ENCODE data around the gene ZNF91.
"Not testable (repeated sequence)": the region's sequence is repeated elsewhere in the genome, so short reads cannot be mapped to it uniquely, and the experiment has no call there.

Gene ZNF91

GRCh38 chr19:23314505-23315251 is 80.6 kb downstream of the ZNF91 start:
- no peak for DNase-seq

- no peak for DNase-seq
These were observed 82.1 kb downstream of the ZNF91 start for GRCh38 chr19:23313196-23313595.

- no peak for DNase-seq
These were observed 82.8 kb downstream of the ZNF91 start for GRCh38 chr19:23312515-23312914.

- DNase-seq: no peak
These were observed 83.7 kb downstream of the ZNF91 start for GRCh38 chr19:23311551-23311950.

GRCh38 chr19:23310729-23311211 is 84.5 kb downstream of the ZNF91 start:
- no peak for DNase-seq

GRCh38 chr19:23309926-23310325 is 85.3 kb downstream of the ZNF91 start:
- no peak for DNase-seq

GRCh38 chr19:23305555-23305954 is 89.7 kb downstream of the ZNF91 start:
- no peak for DNase-seq

GRCh38 chr19:23304238-23304637 is 91.0 kb downstream of the ZNF91 start:
- DNase-seq: no peak

- DNase-seq: no peak
These were observed 101.1 kb downstream of the ZNF91 start for GRCh38 chr19:23294141-23294540.

- DNase-seq: not testable (repeated sequence)
These were observed 105.3 kb downstream of the ZNF91 start for GRCh38 chr19:23289966-23290365.

Measured in NK-92 treated with Interleukin-12 subunit alpha and Interleukin-12 subunit beta, amount 100 ng/mL, for 24 hours (cell line).